Hepatocyte (in vitro differentiated cells): ENCODE data around the gene TGFBI.

Source experiments
- CTCF ChIP-seq: fragments of 200-600 bp; sonication (generic); IDR thresholded peaks from 2 replicates; pipeline ENCODE4 v1.5.1; 2016; ENCODE audit warnings: antibody characterized with exemption, mild to moderate bottlenecking; ENCODE audit not compliant: poor library complexity
- EZH2 ChIP-seq: fragments of 200-600 bp; sonication (generic); IDR thresholded peaks from 2 replicates; pipeline ENCODE4 v1.6.1; 2016; ENCODE audit warnings: antibody characterized with exemption, mild to moderate bottlenecking, borderline replicate concordance
- EZH2phosphoT487 ChIP-seq: fragments of 200-600 bp; sonication (generic); IDR thresholded peaks from one replicate; pipeline ENCODE4 v1.6.1; 2018; ENCODE audit warnings: antibody characterized with exemption, mild to moderate bottlenecking, low read depth, moderate library complexity; ENCODE audit not compliant: unreplicated experiment, severe bottlenecking

- TF ChIP-seq EZH2 (no peak), CTCF (no peak), EZH2phosphoT487 (no peak)
Measured at GRCh38 chr5:136056771-136057335, 28.1 kb downstream of the TGFBI start.
